ENCODE results near the gene WSCD2. TPM values are rescaled to one million over a fixed set of nuclear protein-coding genes. Genes with fewer than 3 reads are reported as not detected.

WSCD2 gene
- total RNA-seq, 2 experiments from 2014 or later: not detected

DNA sequence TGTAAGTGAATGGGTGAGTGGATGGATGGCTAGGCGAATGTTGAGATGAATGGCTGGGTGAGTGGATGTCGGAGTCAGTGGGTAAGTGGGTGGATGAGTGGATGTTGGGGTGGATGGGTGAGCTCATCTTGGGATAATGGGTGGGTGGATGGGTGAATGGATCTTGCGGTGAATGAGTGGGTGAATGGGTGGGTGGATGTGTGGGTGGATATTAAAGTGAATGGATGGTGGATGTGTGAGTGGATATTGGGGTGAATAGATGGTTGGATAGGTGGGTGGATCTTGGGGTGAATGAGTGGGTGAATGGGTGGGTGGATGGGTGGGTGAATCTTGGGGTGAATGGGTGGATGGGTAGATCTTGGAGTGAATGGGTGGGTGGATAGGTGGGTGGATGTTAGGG is 158.1 kb downstream of the WSCD2 start:
- ChIA-PET POLR2A (no interaction called here), CTCF (interaction anchor here (5.4 kb wide), 1 partner anchor 11 kb away, joined by 15 read pairs; no protein-coding TSS in a partner anchor)
- Mint-ChIP-seq H3K9me3 (no peaks in the 10 kb centered on the region), H3K27me3 (peaks cover 4% of the 10 kb centered on the region), H3K27ac (no peak overlapping the region), H3K4me1 (peaks cover 15% of the 10 kb centered on the region), H3K36me3 (ENCODE audit: low read depth) (no peaks in the 10 kb centered on the region), H3K4me3 (no peak overlapping the region)
- DNase-seq: no peak

DNA sequence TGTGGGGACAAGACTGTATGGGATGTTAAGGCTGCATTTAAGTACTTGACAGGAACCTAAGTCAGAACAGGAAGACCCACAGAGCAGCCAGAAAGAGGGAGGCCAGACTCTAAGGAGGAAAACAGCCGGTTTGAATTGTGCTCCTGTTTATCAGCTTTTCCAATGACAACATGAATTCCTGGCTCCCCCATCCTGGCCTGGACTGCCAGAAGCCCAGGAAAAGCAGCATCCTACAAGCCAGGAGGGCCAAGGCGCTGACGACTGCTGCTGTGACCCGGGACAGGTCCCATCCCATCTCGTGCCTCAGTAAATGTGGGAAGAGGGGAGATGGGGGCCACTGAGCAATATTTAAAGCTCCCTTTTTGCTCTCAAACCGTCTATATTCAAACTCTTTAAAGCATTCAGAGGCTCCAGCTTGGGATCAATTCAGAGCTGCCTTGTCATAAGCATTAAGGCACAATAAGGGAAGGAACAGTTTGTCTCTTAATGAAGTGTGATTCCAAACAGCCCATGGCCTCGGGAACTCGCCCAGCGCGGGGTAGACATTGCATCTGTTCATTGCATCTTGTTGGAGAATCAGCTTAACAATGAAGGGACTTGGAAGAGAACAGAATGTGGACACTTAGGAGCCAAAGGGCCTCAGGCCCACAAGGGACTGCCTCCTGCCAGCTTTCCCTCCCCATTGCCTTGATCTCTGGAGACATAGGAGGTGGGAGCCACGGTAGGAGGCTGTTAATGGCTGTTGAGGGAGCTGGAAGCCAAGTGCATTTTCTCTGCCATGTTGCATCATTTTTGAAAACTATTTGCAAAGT is 160.5 kb downstream of the WSCD2 start:
- CTCF ChIA-PET: interaction anchor here (5.4 kb wide), 1 partner anchor 9 kb away, joined by 15 read pairs; no protein-coding TSS in a partner anchor
- Mint-ChIP-seq H3K4me3 (no peak overlapping the region), H3K27me3 (peaks cover 6% of the 10 kb centered on the region), H3K9me3 (no peaks in the 10 kb centered on the region), H3K36me3 (ENCODE audit: low read depth) (no peaks in the 10 kb centered on the region), H3K4me1 (no peaks in the 10 kb centered on the region), H3K27ac (no peak overlapping the region)
- no peak for DNase-seq
- POLR2A ChIA-PET: no interaction called here

- Mint-ChIP-seq H3K9me3 (no peaks in the 10 kb centered on the region), H3K4me3 (no peak overlapping the region), H3K27ac (no peak overlapping the region), H3K36me3 (ENCODE audit: low read depth) (no peaks in the 10 kb centered on the region), H3K4me1 (peaks cover 42% of the 10 kb centered on the region), H3K27me3 (peaks cover 5% of the 10 kb centered on the region)
- POLR2A ChIA-PET: no interaction called here
- CTCF ChIA-PET: no interaction called here
- DNase-seq: no peak
These were observed 166.6 kb downstream of the WSCD2 start for GRCh38 chr12:108295641-108296040.

- Mint-ChIP-seq H3K27ac (no peak overlapping the region), H3K36me3 (ENCODE audit: low read depth) (no peaks in the 10 kb centered on the region), H3K27me3 (peaks cover 2% of the 10 kb centered on the region), H3K9me3 (no peaks in the 10 kb centered on the region), H3K4me3 (no peak overlapping the region), H3K4me1 (peaks cover 49% of the 10 kb centered on the region)
- ChIA-PET POLR2A (no interaction called here), CTCF (interaction anchor here (0.6 to 4.2 kb wide), 7 partner anchors 8 to 137 kb away, joined by 3 to 15 read pairs (median 3); no protein-coding TSS in a partner anchor)
- DNase-seq: no peak
These were observed 167.9 kb downstream of the WSCD2 start for GRCh38 chr12:108296945-108297344.

GRCh38 chr12:108297424-108297823 is 168.3 kb downstream of the WSCD2 start:
- Mint-ChIP-seq H3K27ac (peak overlapping the region; percentile 19), H3K27me3 (peaks cover 2% of the 10 kb centered on the region), H3K36me3 (ENCODE audit: low read depth) (no peaks in the 10 kb centered on the region), H3K4me1 (peaks cover 52% of the 10 kb centered on the region), H3K4me3 (no peak overlapping the region), H3K9me3 (no peaks in the 10 kb centered on the region)
- no peak for DNase-seq
- ChIA-PET POLR2A (no interaction called here), CTCF (interaction anchor here (1.2 to 4.2 kb wide), 4 partner anchors 8 to 28 kb away, joined by 3 to 15 read pairs (median 6); no protein-coding TSS in a partner anchor)

GRCh38 chr12:108297895-108298760 is 169.0 kb downstream of the WSCD2 start:
- Mint-ChIP-seq H3K9me3 (no peaks in the 10 kb centered on the region), H3K36me3 (ENCODE audit: low read depth) (no peaks in the 10 kb centered on the region), H3K4me1 (peaks cover 52% of the 10 kb centered on the region), H3K27me3 (peaks cover 2% of the 10 kb centered on the region), H3K27ac (peak overlapping the region; percentile 19), H3K4me3 (no peak overlapping the region)
- ChIA-PET CTCF (interaction anchor here (0.6 to 4.2 kb wide), 5 partner anchors 8 to 121 kb away, joined by 3 to 15 read pairs (median 5); no protein-coding TSS in a partner anchor), POLR2A (no interaction called here)
- no peak for DNase-seq

- Mint-ChIP-seq H3K9me3 (no peaks in the 10 kb centered on the region), H3K27ac (peak overlapping the region; percentile 19), H3K36me3 (ENCODE audit: low read depth) (no peaks in the 10 kb centered on the region), H3K4me1 (peaks cover 52% of the 10 kb centered on the region), H3K27me3 (peaks cover under 1% of the 10 kb centered on the region), H3K4me3 (no peak overlapping the region)
- DNase-seq: no peak
- POLR2A ChIA-PET: no interaction called here
- CTCF ChIA-PET: interaction anchor here (0.6 to 4.2 kb wide), 2 partner anchors 10 to 120 kb away, joined by 3 to 15 read pairs; no protein-coding TSS in a partner anchor
These were observed 169.7 kb downstream of the WSCD2 start for GRCh38 chr12:108298761-108299275.

- Mint-ChIP-seq H3K36me3 (ENCODE audit: low read depth) (no peaks in the 10 kb centered on the region), H3K27ac (no peak overlapping the region), H3K9me3 (no peaks in the 10 kb centered on the region), H3K4me3 (no peak overlapping the region), H3K4me1 (peaks cover 55% of the 10 kb centered on the region), H3K27me3 (no peaks in the 10 kb centered on the region)
- DNase-seq: no peak
- POLR2A ChIA-PET: no interaction called here
- CTCF ChIA-PET: interaction anchor here (0.9 to 4.2 kb wide), 2 partner anchors 11 to 23 kb away, joined by 3 to 15 read pairs; no protein-coding TSS in a partner anchor
These were observed 170.4 kb downstream of the WSCD2 start for GRCh38 chr12:108299516-108299915.

Other genes starting within 250 kb of the WSCD2 start
- gene CMKLR1, start 210.0 kb downstream of the WSCD2 start, total RNA-seq: not detected

Measured in activated CD4-positive, alpha-beta T cell treated with anti-CD3 and anti-CD28 coated beads, Interleukin-2, amount 10 ng/mL, durations not matched to agents 7 days and 5 days (primary cell).